B cell (primary cell): ENCODE measurements around the gene HES2.

ENCODE experiments used
- CTCF ChIP-seq: fragments of 200-600 bp; IDR thresholded peaks from one replicate; pipeline ENCODE4 v1.8.0; 2022; ENCODE audit warnings: antibody characterized with exemption, mild to moderate bottlenecking
- EZH2 ChIP-seq: IDR thresholded peaks from 2 replicates; pipeline ENCODE4 v1.6.1; 2012; ENCODE audit warnings: borderline replicate concordance, low read depth, mild to moderate bottlenecking, moderate library complexity, low read length; ENCODE audit not compliant: insufficient read depth, poor library complexity, severe bottlenecking

- TF ChIP-seq CTCF (no peak), EZH2 (no peak)
Measured at GRCh38 chr1:6443339-6444115, 23.8 kb upstream of the HES2 start.
